Naive thymus-derived CD8-positive, alpha-beta T cell (primary cell): ENCODE data around the gene SLC25A1. TPM values are rescaled to one million over a fixed set of nuclear protein-coding genes. Genes with fewer than 3 reads are reported as not detected.

Experiments
- ATAC-seq, 2 donors: fragments of 150-1000 bp; cut with Tn5 transposase in 1 of 2; sonication (Bioruptor Pico), chemical (Tn5 transposase) in 1 of 2; 1 replicate in 1 of 2; 2 replicates in 1 of 2; pipeline ENCODE4 v1.10.0; 2021; ENCODE audit warnings: mild to moderate bottlenecking in 2 of 2, moderate library complexity in 2 of 2
- POLR2A ChIA-PET: fragments of 350-600 bp; sonication (Branson Sonifier 250); formaldehyde crosslinking; loops from one replicate; lab custom pipeline; 2021; ENCODE audit warnings: antibody characterized with exemption; lab: Charles Lee
- DNase-seq, 10 donors: peaks; one replicate each; pipeline versions ENCODE4 v3.0.0 to v3.0.0-alpha.2; 2020 to 2022
- H3K27ac Mint-ChIP-seq, 10 donors: one replicate each; pipeline ENCODE4 v1.8.0; 2020 to 2022; ENCODE audit warnings: mild to moderate bottlenecking in 10 of 10, mixed read lengths in 10 of 10, moderate library complexity in 4 of 10, inconsistent platforms in 1 of 10
- H3K27me3 Mint-ChIP-seq, 5 donors: one replicate each; pipeline ENCODE4 v1.8.0; 2021 to 2022; ENCODE audit warnings: mixed read lengths in 5 of 5
- H3K36me3 Mint-ChIP-seq, 3 donors: one replicate each; pipeline ENCODE4 v1.8.0; 2020 to 2022; ENCODE audit warnings: mixed read lengths in 3 of 3, mild to moderate bottlenecking in 2 of 3, inconsistent platforms in 1 of 3
- H3K4me1 Mint-ChIP-seq, 4 donors: one replicate each; pipeline ENCODE4 v1.8.0; 2021 to 2022; ENCODE audit warnings: mixed read lengths in 4 of 4
- H3K4me3 Mint-ChIP-seq, 10 donors: one replicate each; pipeline ENCODE4 v1.8.0; 2020 to 2022; ENCODE audit warnings: mild to moderate bottlenecking in 10 of 10, mixed read lengths in 10 of 10, moderate library complexity in 6 of 10, inconsistent platforms in 1 of 10
- H3K9me3 Mint-ChIP-seq, 9 donors: one replicate each; pipeline ENCODE4 v1.8.0; 2020 to 2022; ENCODE audit warnings: mixed read lengths in 9 of 9, mild to moderate bottlenecking in 3 of 9, inconsistent platforms in 1 of 9, moderate library complexity in 1 of 9
- polyA plus RNA-seq, 3 donors: library from polyadenylated mRNA; unstranded; fragments of 300-500 nt; fragmentation: Illumina TruSeq; gene quantifications; one replicate each; pipeline ENCODE4 v1.2.3, GENCODE V29; 2021
- total RNA-seq, 8 experiments: library from RNA in 2 of 8; stranded (reverse) in 2 of 8; gene quantifications; one replicate each; pipeline ENCODE4 v1.2.3 and lab custom pipeline; 2021 to 2026

SLC25A1 gene
- 10 to 100 TPM; 32.1 to 36.3 TPM for total RNA-seq
- polyA plus RNA-seq = 10 to 100 TPM; 34.7 to 57.5 (median 41.7) TPM
- 14.3 to 50.5 (median 36.1) reads per million in 6 experiments for total RNA-seq (lab: John Stamatoyannopoulos, UW)

DNA sequence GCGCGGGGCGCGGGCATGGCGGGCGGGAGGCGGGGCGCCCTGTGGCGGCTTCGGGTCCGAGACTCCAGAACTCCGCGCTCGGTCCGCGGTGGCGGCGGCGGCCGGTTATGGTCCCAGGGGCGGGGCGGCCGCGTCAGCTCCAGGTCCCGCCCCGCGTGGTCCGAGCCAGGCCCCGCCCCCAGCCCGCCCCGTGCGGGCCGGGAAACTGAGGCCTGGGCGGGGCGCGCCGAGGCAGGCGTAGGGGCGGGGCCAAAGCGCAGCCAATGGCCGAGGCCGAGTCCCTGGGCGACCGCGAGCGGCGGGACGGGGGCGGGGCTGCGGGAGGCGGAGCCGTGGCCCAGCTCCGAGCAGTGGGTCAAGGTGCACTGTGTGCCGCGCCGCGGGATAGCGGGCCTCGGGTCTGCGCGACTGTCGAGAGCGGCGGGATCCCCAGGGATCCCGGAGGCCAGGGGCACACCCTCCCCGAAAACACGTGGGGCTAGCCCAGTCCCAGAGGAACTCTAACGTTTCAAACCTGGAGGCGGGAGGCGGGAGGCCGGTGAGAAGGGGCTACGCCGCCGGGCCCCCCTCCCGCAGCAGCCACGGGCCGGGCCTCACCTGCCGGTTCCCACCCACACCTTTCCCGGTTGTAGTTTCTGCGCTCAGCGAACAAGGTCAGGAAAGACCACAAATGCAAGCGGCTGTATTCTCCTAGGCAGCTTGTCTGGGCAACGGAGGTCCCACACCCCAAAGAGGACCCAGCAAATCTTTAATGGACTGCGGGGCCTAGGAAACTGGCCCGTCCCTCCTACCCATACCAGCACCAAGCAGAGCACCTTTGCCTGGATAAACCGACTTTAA lies at the start of gene SLC25A1:
TSS of gene SLC25A1 (minus strand) at position 80 of the 840 bp plus-strand sequence. CDS start at position 17, 63 bp downstream.
- DNase-seq (peak in 9 of 10 donors; percentile 42 to 82 (median 62)), ATAC-seq (peak; percentile 64 to 77)
- Mint-ChIP-seq H3K27me3 (no peaks in the 10 kb centered on the region), H3K4me3 (peak within 1 kb of the TSS; percentile 73 to 92 (median 86)), H3K4me1 (peaks cover 6 to 32% (median 28%) of the 10 kb centered on the region in 4 donors), H3K36me3 (no peaks in the 10 kb centered on the region), H3K27ac (peak within 1 kb of the TSS in 9 of 10 donors; percentile 44 to 88 (median 83)), H3K9me3 (no peaks in the 10 kb centered on the region)
- POLR2A ChIA-PET = interaction anchor here (0.9 to 2.7 kb wide), 8 partner anchors 10 to 299 kb away, joined by 3 to 14 read pairs (median 4); partner anchors contain the start of genes C22orf39, DGCR2 and ESS2

GRCh38 chr22:19228179-19228578 lies 49.6 kb upstream of the SLC25A1 start:
- H3K4me1 Mint-ChIP-seq = peaks cover 0 to 2% (median 0%) of the 10 kb centered on the region in 4 donors
- H3K4me3 Mint-ChIP-seq = no peak overlapping the region
- no peak for DNase-seq
- no peak overlapping the region for H3K27ac Mint-ChIP-seq
- POLR2A ChIA-PET = no interaction called here
- peaks cover 0 to 10% (median 0%) of the 10 kb centered on the region in 5 donors for H3K27me3 Mint-ChIP-seq
- ATAC-seq = no peak
- peaks cover 0 to 5% (median 0%) of the 10 kb centered on the region in 3 donors for H3K36me3 Mint-ChIP-seq
- H3K9me3 Mint-ChIP-seq = peaks cover 0 to 3% (median 0%) of the 10 kb centered on the region in 9 donors

DNA sequence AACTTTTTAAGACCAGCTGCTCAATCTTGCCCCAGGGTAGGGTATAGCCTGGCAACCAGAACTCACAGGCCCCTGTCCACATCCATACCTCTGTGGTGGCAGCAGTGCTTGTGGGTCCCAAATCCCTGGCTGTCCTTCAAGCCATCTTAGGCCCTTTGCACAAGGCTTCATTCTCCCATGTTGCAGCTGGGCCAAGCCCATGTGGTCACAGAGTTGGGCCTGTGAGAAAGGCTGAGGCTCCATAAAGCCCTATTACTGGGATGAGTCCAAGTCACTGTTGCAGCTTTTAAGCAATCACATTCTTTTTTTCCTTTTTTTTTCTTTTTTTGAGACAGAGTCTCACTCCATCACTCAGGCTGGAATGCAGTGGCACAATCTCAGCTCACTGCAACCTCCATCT lies 47.9 kb upstream of the SLC25A1 start:
- Mint-ChIP-seq H3K4me1 (peaks cover 0 to 2% (median 0%) of the 10 kb centered on the region in 4 donors), H3K4me3 (no peak overlapping the region), H3K27ac (no peak overlapping the region), H3K9me3 (no peaks in the 10 kb centered on the region), H3K27me3 (peaks cover 0 to 10% (median 0%) of the 10 kb centered on the region in 5 donors), H3K36me3 (no peaks in the 10 kb centered on the region)
- DNase-seq (no peak), ATAC-seq (no peak)
- POLR2A ChIA-PET = no interaction called here

- Mint-ChIP-seq H3K27me3 (peaks cover 0 to 6% (median 0%) of the 10 kb centered on the region in 5 donors), H3K36me3 (no peaks in the 10 kb centered on the region), H3K9me3 (no peaks in the 10 kb centered on the region), H3K27ac (no peak overlapping the region), H3K4me3 (no peak overlapping the region), H3K4me1 (peaks cover 0 to 2% (median 0%) of the 10 kb centered on the region in 4 donors)
- ATAC-seq = no peak
- DNase-seq = no peak
- POLR2A ChIA-PET = no interaction called here
Measured at GRCh38 chr22:19225560-19225959, 47.0 kb upstream of the SLC25A1 start.

DNA sequence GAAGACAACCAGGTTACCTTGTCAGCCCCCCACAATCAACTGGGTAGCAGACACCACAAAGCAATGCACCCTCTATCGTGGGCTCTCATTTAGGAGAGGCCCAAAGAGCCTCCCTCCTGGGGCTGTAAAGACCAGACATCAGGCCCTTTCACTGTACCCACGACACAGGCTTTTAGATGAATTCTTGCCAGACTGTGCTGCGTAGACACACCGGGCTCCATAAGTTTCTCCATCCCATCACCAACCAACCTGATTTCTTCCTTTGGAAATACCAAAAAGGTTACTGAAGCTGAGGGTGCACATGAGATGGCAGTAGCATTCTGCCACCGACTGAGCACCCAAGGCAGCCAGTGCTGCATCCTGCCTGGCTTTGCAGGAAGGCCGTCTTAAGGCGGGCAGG lies 46.4 kb upstream of the SLC25A1 start:
- Mint-ChIP-seq H3K9me3 (no peaks in the 10 kb centered on the region), H3K4me1 (peaks cover 0 to 2% (median 0%) of the 10 kb centered on the region in 4 donors), H3K36me3 (no peaks in the 10 kb centered on the region), H3K27me3 (peaks cover 0 to under 1% (median 0%) of the 10 kb centered on the region in 5 donors), H3K4me3 (no peak overlapping the region), H3K27ac (no peak overlapping the region)
- ATAC-seq (no peak), DNase-seq (no peak)
- POLR2A ChIA-PET = no interaction called here

GRCh38 chr22:19224557-19224956 lies 46.0 kb upstream of the SLC25A1 start:
- DNase-seq = no peak
- Mint-ChIP-seq H3K9me3 (no peaks in the 10 kb centered on the region), H3K27me3 (no peaks in the 10 kb centered on the region), H3K4me1 (peaks cover 0 to 2% (median 0%) of the 10 kb centered on the region in 4 donors), H3K27ac (no peak overlapping the region), H3K4me3 (no peak overlapping the region), H3K36me3 (no peaks in the 10 kb centered on the region)
- ATAC-seq = no peak
- POLR2A ChIA-PET = no interaction called here

GRCh38 chr22:19223617-19224016 lies 45.1 kb upstream of the SLC25A1 start:
- Mint-ChIP-seq H3K4me1 (peaks cover 0 to 2% (median 0%) of the 10 kb centered on the region in 4 donors), H3K36me3 (no peaks in the 10 kb centered on the region), H3K27ac (no peak overlapping the region), H3K4me3 (no peak overlapping the region), H3K27me3 (no peaks in the 10 kb centered on the region), H3K9me3 (no peaks in the 10 kb centered on the region)
- POLR2A ChIA-PET = no interaction called here
- DNase-seq = no peak
- ATAC-seq = no peak

DNA sequence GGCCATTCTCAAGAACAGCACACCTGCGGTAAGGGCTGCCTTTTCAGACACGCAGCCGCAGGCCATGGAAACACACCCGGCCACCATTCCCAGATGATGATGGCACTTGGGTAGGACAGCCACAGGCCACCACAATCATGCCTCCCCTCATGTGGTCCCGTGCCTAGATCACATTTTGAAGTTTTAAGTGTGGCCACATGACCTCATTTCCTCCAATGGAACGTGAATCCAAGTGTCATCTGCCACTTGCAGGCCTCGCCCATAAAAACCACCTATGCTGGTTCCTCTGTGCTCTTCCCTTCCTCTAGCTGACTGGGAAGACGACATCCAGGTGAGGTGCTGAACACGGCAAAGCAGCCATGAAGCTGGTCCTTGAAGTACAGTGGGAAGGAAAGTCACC lies 44.6 kb upstream of the SLC25A1 start:
- Mint-ChIP-seq H3K4me3 (no peak overlapping the region), H3K9me3 (no peaks in the 10 kb centered on the region), H3K27me3 (no peaks in the 10 kb centered on the region), H3K27ac (no peak overlapping the region), H3K36me3 (no peaks in the 10 kb centered on the region), H3K4me1 (peaks cover under 1 to 2% (median 1%) of the 10 kb centered on the region in 4 donors)
- POLR2A ChIA-PET = no interaction called here
- ATAC-seq (no peak), DNase-seq (no peak)

- POLR2A ChIA-PET = no interaction called here
- Mint-ChIP-seq H3K27me3 (no peaks in the 10 kb centered on the region), H3K4me1 (peaks cover 3 to 7% (median 5%) of the 10 kb centered on the region in 4 donors), H3K9me3 (no peaks in the 10 kb centered on the region), H3K27ac (no peak overlapping the region), H3K36me3 (no peaks in the 10 kb centered on the region), H3K4me3 (no peak overlapping the region)
- ATAC-seq (no peak), DNase-seq (no peak)
Measured at GRCh38 chr22:19222242-19223005, 43.9 kb upstream of the SLC25A1 start.

DNA sequence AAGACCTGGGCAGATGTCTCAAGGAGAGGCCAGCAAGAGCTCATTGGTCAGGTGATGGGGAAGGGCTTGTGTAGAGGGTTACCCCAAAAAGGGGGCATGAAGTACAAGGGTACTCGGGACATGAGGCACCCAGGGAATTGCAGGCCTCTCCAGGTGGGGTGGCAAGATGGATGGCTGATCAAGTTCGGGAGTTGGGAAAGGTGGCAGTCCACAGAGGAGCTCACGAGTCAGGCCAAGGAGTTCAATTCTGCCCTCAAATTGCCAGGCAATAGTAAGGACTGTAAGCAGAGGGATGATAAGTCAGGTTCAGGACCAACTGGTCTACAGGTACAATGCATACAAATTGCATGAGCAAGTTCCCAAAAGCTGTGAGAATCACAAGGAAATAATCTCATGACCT lies 42.3 kb upstream of the SLC25A1 start:
- POLR2A ChIA-PET = no interaction called here
- no peak overlapping the region for H3K27ac Mint-ChIP-seq
- no peaks in the 10 kb centered on the region for H3K36me3 Mint-ChIP-seq
- no peaks in the 10 kb centered on the region for H3K27me3 Mint-ChIP-seq
- no peak overlapping the region for H3K4me3 Mint-ChIP-seq
- DNase-seq (no peak), ATAC-seq (no peak)
- no peaks in the 10 kb centered on the region for H3K9me3 Mint-ChIP-seq
- H3K4me1 Mint-ChIP-seq = peaks cover 3 to 7% (median 5%) of the 10 kb centered on the region in 4 donors

DNA sequence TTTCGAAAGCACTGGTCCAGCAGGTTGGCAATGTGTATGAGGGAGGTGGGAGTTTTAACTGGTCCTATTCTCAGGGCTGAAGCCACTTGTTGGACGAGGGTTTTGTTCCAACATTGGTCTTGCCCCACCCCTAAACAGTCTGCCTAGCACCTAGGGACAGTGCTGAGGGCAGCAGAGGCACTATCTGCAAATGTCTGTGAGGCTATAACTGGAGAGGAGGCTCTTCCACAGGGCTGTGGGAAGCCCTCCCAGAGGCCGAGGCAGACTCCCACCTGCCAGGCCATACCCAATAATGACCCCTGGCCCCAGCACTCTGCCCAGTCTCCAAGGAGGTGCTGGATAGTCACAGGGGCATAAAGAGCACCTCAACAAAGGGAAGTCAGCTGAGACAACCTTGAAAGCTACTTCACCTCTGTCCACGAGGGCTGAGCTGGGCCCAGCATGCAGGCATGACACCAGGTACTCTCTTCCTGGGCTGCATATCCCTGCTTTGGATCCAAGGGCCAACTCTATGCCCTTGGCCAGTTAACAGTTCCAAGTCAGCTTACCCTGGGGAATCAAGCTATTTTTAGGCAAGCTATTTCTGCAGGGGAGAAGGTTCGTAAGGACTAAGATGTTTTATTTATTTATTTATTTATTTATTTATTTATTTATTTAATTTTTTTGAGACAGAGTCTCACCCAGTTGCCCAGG lies 40.2 kb upstream of the SLC25A1 start:
- Mint-ChIP-seq H3K36me3 (no peaks in the 10 kb centered on the region), H3K4me3 (no peak overlapping the region), H3K4me1 (peaks cover 1 to 7% (median 5%) of the 10 kb centered on the region in 4 donors), H3K27me3 (peaks cover 0 to 4% (median 2%) of the 10 kb centered on the region in 5 donors), H3K27ac (peak overlapping the region in 1 of 10 donors; percentile 67), H3K9me3 (no peaks in the 10 kb centered on the region)
- ATAC-seq (no peak), DNase-seq (no peak)
- POLR2A ChIA-PET = no interaction called here

DNA sequence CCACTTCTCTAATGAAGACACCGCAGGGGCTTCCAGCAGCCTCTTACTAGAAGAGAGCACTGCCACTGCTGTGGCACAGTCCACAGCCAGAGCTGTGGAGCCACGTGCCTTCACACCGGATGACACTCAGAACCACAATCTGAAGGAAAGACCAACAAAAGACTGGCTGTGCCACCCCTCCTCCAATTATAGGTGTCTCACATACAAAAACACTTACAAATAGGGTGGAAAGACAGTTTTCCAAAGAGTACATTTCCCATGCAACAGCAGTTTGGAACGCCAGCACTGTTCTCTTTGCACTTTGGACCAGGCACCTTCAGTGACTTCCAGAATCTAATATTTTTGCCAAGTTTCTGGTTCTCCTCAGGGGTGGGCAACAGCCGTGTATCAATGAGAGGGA lies 38.0 kb upstream of the SLC25A1 start:
- Mint-ChIP-seq H3K4me3 (no peak overlapping the region), H3K36me3 (no peaks in the 10 kb centered on the region), H3K27me3 (peaks cover 0 to 4% (median 2%) of the 10 kb centered on the region in 5 donors), H3K9me3 (no peaks in the 10 kb centered on the region), H3K4me1 (peaks cover 1 to 7% (median 5%) of the 10 kb centered on the region in 4 donors), H3K27ac (no peak overlapping the region)
- ATAC-seq (no peak), DNase-seq (no peak)
- POLR2A ChIA-PET = interaction anchor here (0.5 kb wide), 1 partner anchor 140 kb away, joined by 5 read pairs; no protein-coding TSS in a partner anchor
